GM12875 (cell line): ENCODE data around the gene ARPC2.

Experiments
- H3K4me3 ChIP-seq: one replicate; pipeline ENCODE4 v1.5.1; 2011; ENCODE audit warnings: low read depth, low read length, control low read depth
- TF ChIP-seq, protein P1 (sequence below): IDR thresholded peaks from 2 replicates; pipeline ENCODE4 v1.5.1; 2011; ENCODE audit warnings: low read depth, mild to moderate bottlenecking, control low read depth, inconsistent platforms, low read length, moderate library complexity, borderline replicate concordance; ENCODE audit not compliant: insufficient read depth

ARPC2 gene

DNA sequence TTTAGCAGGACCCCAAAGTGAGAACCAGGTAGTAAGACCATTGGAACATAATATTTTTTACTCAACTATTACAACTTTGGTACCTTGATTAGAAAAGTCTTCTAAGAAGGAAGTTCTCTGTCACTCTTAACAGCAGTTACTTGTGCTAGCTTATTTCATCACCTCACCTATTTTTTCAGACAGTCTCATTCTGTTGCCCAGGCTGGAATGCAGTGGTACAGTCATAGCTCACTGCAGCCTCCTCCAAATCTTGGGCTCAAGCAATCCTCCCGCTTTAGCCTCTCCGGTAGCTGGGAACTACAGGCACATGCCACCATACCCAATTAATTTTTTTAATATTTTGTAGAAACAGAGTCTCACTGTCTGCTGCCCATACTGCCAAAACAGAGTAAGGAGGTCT, 18.0 kb downstream of the ARPC2 start:
- H3K4me3 ChIP-seq = no peak overlapping the region
- TF ChIP-seq, protein P1, sequence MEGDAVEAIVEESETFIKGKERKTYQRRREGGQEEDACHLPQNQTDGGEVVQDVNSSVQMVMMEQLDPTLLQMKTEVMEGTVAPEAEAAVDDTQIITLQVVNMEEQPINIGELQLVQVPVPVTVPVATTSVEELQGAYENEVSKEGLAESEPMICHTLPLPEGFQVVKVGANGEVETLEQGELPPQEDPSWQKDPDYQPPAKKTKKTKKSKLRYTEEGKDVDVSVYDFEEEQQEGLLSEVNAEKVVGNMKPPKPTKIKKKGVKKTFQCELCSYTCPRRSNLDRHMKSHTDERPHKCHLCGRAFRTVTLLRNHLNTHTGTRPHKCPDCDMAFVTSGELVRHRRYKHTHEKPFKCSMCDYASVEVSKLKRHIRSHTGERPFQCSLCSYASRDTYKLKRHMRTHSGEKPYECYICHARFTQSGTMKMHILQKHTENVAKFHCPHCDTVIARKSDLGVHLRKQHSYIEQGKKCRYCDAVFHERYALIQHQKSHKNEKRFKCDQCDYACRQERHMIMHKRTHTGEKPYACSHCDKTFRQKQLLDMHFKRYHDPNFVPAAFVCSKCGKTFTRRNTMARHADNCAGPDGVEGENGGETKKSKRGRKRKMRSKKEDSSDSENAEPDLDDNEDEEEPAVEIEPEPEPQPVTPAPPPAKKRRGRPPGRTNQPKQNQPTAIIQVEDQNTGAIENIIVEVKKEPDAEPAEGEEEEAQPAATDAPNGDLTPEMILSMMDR = no peak

DNA sequence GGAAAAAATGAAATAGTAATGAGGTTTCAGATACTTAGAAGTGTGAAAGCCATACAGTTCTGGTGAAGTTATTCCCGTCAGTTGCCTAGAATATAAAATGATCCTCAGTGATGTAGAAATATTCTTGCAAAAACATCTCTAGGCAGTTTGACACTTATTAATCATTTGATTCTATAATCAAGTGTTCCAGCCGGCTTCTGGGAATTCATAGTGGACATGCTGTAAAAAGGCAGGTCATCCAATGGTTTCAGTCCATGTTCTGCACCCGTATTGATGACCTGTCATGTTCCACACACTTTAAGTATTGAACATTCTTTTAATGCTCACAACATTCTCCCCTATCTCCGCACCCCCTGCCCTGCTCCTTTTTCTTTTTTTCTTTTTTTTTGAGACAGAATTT, 19.8 kb downstream of the ARPC2 start:
- H3K4me3 ChIP-seq = no peak overlapping the region
- TF ChIP-seq, protein P1 = no peak

- TF ChIP-seq, protein P1 = no peak
These were observed 21.9 kb downstream of the ARPC2 start for GRCh38 chr2:218238887-218239286.

GRCh38 chr2:218244204-218244603, 27.2 kb downstream of the ARPC2 start:
- no peak overlapping the region for H3K4me3 ChIP-seq
- TF ChIP-seq, protein P1 = no peak

More at GRCh38 chr2:218238887-218239286, 21.9 kb downstream of the ARPC2 start:
- H3K4me3 ChIP-seq = no peak overlapping the region

DNA sequence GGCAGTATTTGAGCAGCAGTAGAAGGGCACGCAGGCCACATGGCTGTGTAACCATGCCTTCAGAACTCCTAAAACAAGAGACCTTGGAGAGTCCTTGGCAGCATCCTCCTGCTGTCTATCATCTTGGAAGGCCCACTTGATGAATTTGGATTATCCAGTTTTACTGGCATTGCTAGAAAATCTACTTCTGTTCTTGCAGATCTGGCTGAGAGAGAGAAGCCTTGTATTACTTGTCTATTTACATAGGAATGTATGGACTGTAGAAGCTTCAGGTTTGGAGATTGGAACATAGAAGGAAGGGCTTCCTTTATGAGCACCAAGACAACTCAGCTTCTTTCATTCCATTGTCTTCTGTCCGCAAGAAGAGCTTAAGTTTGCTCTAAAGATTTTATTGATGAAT, 27.7 kb downstream of the ARPC2 start:
- TF ChIP-seq, protein P1 = no peak
- H3K4me3 ChIP-seq = no peak overlapping the region

GRCh38 chr2:218245214-218245613, 28.2 kb downstream of the ARPC2 start:
- H3K4me3 ChIP-seq = no peak overlapping the region
- TF ChIP-seq, protein P1 = no peak

DNA sequence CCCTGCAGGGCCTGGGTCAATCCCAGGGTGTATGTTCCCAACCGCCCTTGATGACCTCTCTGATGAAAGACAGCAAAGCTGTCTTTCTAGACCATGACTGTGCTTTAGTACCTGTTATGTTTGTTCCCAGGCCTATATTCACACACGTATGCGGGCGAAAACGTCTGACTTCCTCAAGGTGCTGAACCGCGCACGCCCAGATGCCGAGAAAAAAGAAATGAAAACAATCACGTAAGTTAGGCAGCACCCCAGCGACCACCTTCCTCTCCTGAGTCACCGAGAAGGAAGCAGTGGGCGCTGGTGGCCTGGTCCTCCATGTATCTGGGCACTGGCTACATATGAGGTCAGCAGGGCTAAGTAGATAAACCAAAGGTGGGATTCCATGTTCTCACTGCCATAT, 32.7 kb downstream of the ARPC2 start:
- H3K4me3 ChIP-seq = no peak overlapping the region
- TF ChIP-seq, protein P1 = no peak
